ENCODE measurements around the gene CIAO2B.
"Not testable (repeated sequence)": the region's sequence is repeated elsewhere in the genome, so short reads cannot be mapped to it uniquely, and the experiment has no call there.

CIAO2B gene

GRCh38 chr16:66936889-66937554, 2.8 kb upstream of the CIAO2B start:
- no peak for DNase-seq

GRCh38 chr16:66936462-66936861, 2.3 kb upstream of the CIAO2B start:
- no peak for DNase-seq

- no peak for DNase-seq
Observed at GRCh38 chr16:66935314-66936011, 1.3 kb upstream of the CIAO2B start, which contains the start of gene CES2. CES2 (plus strand) TSS chr16:66935516; CDS start chr16:66935636, 120 bp downstream.

GRCh38 chr16:66934839-66935313, 674 bp upstream of the CIAO2B start:
- DNase-seq, result not testable (repeated sequence)

- DNase-seq, result no peak
Observed at GRCh38 chr16:66933776-66934137, 445 bp downstream of the CIAO2B start.

GRCh38 chr16:66932076-66932475, 2.1 kb downstream of the CIAO2B start:
- no peak for DNase-seq

GRCh38 chr16:66931665-66932064, 2.5 kb downstream of the CIAO2B start:
- no peak for DNase-seq

GRCh38 chr16:66930189-66930588, 4.0 kb downstream of the CIAO2B start:
- DNase-seq, result peak; percentile 74

- DNase-seq, result no peak
Observed at GRCh38 chr16:66928702-66929388, 5.4 kb downstream of the CIAO2B start.

- no peak for DNase-seq
Observed at GRCh38 chr16:66927918-66928649, 6.1 kb downstream of the CIAO2B start.

GRCh38 chr16:66926961-66927436, 7.2 kb downstream of the CIAO2B start:
- no peak for DNase-seq

- DNase-seq, result no peak
Observed at GRCh38 chr16:66926171-66926947, 7.8 kb downstream of the CIAO2B start.

- no peak for DNase-seq
Observed at GRCh38 chr16:66925322-66925840, 8.8 kb downstream of the CIAO2B start, which contains the start of gene RRAD. RRAD (minus strand) TSS chr16:66925535; CDS start chr16:66925179, 356 bp downstream.

GRCh38 chr16:66924527-66925321, 9.5 kb downstream of the CIAO2B start:
- no peak for DNase-seq

GRCh38 chr16:66923866-66924265, 10.3 kb downstream of the CIAO2B start:
- DNase-seq, result no peak

- DNase-seq, result no peak
Observed at GRCh38 chr16:66923247-66923731, 10.9 kb downstream of the CIAO2B start.

GRCh38 chr16:66921729-66922450, 12.3 kb downstream of the CIAO2B start:
- no peak for DNase-seq

- no peak for DNase-seq
Observed at GRCh38 chr16:66920924-66921680, 13.1 kb downstream of the CIAO2B start.

- no peak for DNase-seq
Observed at GRCh38 chr16:66920299-66920590, 14.0 kb downstream of the CIAO2B start.

All from SHP77 treated with DMSO at 0.1 percent for 48 hours (cell line).